Retinal pigment epithelial cell (primary cell): ENCODE measurements around the gene KRTAP2-3.
"Not testable (repeated sequence)": the region's sequence is repeated elsewhere in the genome, so short reads cannot be mapped to it uniquely, and the experiment has no call there.

ENCODE experiments used
- DNase-seq: peaks from one replicate; pipeline ENCODE4 v3.0.0-alpha.2; 2010; ENCODE audit warnings: low read depth
- H3K4me3 ChIP-seq: 2 replicates; pipeline ENCODE4 v1.5.1; 2011; ENCODE audit warnings: mild to moderate bottlenecking, low read length, control low read depth, moderate library complexity
- TF ChIP-seq, protein P1 (sequence below): conservative IDR thresholded peaks from 2 replicates; pipeline ENCODE4 v1.5.1; 2011; ENCODE audit warnings: low read depth, low read length, control low read depth, inconsistent platforms

The KRTAP2-3 gene

DNA sequence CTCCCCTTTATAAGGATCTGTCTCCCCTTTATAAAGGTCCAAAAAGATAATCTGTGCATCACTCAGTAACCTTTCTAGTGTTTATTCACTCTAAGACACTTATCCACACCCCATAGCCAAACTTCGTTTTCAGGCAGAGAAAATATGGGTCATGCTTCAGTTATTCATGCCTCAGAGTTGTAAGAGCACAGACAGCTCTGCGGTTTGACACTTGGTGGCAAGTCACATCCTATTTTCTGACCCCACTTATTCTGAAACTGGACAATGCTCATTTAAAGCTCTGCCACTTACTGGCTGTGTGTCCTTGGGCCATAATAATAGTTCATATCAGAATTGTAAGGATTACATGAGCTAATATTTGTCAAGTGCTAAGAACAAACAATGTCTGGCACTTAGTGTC lies 10.8 kb downstream of the KRTAP2-3 start:
- H3K4me3 ChIP-seq: no peak overlapping the region
- TF ChIP-seq, protein P1, sequence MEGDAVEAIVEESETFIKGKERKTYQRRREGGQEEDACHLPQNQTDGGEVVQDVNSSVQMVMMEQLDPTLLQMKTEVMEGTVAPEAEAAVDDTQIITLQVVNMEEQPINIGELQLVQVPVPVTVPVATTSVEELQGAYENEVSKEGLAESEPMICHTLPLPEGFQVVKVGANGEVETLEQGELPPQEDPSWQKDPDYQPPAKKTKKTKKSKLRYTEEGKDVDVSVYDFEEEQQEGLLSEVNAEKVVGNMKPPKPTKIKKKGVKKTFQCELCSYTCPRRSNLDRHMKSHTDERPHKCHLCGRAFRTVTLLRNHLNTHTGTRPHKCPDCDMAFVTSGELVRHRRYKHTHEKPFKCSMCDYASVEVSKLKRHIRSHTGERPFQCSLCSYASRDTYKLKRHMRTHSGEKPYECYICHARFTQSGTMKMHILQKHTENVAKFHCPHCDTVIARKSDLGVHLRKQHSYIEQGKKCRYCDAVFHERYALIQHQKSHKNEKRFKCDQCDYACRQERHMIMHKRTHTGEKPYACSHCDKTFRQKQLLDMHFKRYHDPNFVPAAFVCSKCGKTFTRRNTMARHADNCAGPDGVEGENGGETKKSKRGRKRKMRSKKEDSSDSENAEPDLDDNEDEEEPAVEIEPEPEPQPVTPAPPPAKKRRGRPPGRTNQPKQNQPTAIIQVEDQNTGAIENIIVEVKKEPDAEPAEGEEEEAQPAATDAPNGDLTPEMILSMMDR: no peak
- no peak for DNase-seq

DNA sequence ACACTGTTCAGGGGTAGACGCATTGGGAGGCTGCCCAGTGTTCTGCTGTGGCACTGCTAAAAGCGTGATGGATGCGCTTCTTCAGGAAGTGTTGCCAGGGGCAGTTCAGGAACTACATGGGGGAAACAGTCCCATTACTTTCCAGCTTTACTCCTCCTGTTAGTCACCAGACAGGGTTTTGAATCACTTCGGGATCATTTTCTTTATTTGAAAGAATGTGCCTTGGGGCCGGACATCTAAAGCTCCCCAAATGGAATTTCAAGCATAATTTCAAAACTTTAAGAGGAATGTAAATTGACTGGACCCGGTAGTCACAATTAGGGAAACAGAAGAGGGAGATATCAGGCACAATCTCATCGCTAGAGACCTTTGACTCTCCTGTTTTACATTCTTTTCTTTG lies 11.5 kb downstream of the KRTAP2-3 start:
- no peak for DNase-seq
- TF ChIP-seq, protein P1: no peak
- H3K4me3 ChIP-seq: no peak overlapping the region

DNA sequence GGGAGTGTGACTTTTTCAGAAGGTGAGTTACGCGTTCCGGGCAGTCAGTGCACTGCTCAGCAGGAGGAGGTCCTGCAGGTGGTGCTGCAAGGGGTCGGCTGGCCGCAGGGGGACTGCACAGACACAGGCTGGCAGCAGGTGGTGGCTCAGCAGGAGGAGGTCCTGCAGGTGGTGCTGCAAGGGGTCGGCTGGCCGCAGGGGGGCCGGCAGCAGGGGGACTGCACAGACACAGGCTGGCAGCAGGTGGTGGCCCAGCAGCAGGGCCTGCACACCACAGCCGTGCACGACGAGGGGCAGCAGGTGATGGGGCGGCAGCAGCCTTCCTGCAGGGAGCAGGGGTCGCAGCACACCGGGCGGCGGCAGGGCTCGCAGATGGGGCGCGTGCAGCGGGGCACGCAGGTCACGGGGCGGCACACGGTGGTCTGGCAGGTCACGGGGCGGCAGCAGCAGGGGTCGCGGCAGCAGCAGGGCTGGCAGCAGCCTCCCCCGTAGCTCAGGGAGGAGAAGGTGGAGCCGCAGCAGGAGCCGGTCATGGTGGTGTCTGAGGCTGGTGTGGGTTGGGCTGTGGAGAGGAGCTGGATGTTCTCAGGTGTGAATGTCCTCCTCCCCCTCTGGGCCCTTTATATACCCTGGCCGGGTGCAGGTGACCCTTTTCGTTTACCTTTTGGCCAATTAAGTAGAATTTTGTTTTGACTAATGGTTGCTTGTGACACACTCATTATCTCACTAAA lies 13.0 kb downstream of the KRTAP2-3 start, which contains the start of gene KRTAP2-1:
Gene KRTAP2-1 (minus strand): TSS at position 582 of the 731 bp plus-strand sequence. CDS start 49 bp downstream, at position 533.
- not testable (repeated sequence) for DNase-seq

DNA sequence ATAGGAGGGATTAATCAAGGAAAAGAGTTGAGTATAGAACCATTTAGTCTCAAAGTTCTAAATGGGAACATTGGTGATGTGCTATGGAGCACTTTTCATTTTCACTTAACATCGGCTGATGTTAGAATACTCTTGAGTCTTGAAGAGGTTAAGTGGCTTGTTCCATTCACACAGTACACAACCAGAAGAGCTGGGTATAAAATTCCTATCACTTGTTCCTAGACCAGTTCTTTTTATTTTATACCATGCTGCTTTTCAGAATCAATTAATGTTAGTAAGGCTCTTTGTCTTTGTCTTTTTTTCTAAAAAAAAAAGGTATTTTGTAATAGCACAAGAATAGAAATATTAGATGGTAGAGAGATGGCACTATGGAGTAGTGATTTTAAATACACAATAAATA lies 17.0 kb downstream of the KRTAP2-3 start:
- DNase-seq: no peak
- H3K4me3 ChIP-seq: no peak overlapping the region
- TF ChIP-seq, protein P1: no peak

More for the DNA sequence above, 13.0 kb downstream of the KRTAP2-3 start, which contains the start of gene KRTAP2-1:
- not testable (repeated sequence) for H3K4me3 ChIP-seq

DNA sequence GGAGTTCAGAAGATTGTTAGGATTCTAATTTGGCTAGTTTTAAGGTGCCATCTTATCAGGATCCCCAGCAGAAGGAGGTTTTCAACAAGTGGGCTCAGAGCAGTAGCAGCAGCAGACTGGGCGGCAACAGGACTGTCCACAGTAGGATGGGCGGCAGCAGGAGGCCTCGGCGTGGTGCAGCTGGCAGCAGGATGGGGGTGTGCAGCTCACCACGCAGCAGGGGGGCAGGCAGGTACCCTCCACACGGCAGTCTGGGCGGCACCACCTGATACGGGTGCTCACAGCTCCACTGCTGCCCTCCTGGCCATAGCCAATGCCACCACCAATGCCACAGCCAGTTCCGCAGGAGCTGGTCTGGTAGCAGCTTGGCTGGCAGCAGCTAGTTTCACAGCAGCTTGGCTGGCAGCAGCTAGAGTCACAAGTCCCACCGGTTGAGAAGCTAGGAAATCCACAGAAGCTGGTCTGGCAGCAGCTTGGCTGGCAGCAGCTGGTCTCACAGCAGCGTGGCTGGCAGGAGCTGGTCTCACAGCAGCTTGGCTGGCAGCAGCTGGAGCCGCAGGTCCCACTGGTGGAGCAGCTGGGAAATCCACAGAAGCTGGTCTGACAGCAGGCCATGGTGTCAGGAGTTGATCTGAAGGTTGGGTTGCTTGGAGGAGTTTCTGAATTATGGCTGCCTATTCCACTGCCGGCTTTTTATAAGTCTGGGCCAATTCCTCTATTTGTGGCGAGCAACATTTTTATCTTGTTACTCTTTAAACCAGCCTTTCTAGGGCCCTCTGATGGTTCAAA lies 18.9 kb downstream of the KRTAP2-3 start, which contains the start of gene KRTAP1-1:
Gene KRTAP1-1 (minus strand): TSS at position 668 of the 789 bp plus-strand sequence. CDS start 53 bp downstream, at position 615.
- H3K4me3 ChIP-seq, DNase-seq: not testable (repeated sequence)

DNA sequence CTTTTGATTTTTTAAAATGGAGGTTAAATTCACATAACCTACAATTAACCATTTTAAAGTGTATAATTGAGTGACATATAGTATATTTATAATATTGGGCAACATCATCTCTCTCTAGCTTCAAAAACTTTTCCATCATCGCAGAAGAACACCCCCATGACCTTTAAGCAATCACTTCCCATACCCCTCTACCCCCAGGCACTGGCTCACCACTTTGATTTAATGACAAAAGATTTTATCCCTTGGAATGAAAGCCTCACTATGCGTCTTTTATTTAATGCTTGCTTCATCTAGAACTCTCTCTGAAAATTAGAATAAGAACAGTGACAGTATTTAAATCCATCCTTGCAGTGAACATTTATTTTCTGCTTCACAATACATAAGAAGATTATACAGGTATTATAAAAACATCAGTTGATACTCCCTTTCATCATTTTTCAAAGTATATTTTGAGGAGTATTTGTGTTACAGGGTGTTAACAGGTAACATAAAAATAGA lies 22.0 kb downstream of the KRTAP2-3 start:
- TF ChIP-seq, protein P1: no peak
- no peak overlapping the region for H3K4me3 ChIP-seq
- DNase-seq: no peak

DNA sequence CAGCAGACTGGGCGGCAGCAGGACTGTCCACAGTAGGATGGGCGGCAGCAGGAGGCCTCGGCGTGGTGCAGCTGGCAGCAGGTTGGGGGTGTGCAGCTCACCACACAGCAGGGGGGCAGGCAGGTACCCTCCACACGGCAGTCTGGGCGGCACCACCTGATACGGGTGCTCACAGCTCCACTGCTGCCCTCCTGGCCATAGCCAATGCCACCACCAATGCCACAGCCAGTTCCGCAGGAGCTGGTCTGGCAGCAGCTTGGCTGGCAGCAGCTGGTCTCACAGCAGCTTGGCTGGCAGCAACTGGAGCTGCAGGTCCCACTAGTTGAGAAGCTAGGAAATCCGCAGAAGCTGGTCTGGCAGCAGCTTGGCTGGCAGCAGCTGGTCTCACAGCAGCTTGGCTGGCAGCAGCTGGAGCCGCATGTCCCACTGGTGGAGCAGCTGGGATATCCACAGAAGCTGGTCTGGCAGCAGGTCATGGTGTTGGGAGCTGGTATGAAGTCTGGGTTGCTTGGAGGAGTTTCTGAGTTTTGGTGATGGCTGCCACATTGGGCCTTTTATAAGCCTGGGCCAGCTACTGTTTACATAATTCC lies 25.5 kb downstream of the KRTAP2-3 start, which contains the start of gene KRTAP1-3:
Gene KRTAP1-3 (minus strand): TSS at position 529 of the 590 bp plus-strand sequence. CDS start 53 bp downstream, at position 476.
- DNase-seq, H3K4me3 ChIP-seq: not testable (repeated sequence)

DNA sequence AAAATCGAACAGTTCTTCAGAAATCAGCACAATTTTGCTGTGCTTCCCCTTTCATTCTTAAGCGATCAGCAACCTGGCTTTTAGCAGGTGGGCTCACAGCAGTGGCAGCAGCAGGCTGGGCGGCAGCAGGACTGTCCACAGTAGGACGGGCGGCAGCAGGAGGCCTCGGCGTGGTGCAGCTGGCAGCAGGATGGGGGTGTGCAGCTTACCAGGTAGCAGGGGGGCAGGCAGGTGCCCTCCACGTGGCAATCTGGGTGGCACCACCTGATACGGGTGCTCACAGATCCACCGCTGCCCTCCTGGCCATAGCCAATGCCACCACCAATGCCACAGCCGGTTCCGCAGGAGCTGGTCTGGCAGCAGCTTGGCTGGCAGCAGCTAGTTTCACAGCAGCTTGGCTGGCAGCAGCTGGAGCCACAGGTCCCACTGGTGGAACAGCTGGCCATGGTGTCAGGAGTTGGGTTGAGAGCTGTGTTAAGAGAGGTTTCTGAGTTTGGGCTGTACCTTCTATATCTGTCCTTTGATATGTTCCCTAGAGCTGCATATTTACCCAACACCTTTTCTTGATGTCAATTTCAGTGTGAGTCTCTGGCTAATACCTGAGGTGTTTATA lies 30.2 kb downstream of the KRTAP2-3 start, which contains the start of gene KRTAP1-4:
Gene KRTAP1-4 (minus strand): TSS at position 563 of the 613 bp plus-strand sequence. CDS start 117 bp downstream, at position 446.
- TF ChIP-seq, protein P1: no peak
- no peak for DNase-seq
- H3K4me3 ChIP-seq: no peak within 1 kb of the TSS
